ENCODE data around the gene C15orf39. TPM values are rescaled to one million over a fixed set of nuclear protein-coding genes. Genes with fewer than 3 reads are reported as not detected.

The C15orf39 gene
- total and polyA plus RNA-seq, 2 experiments from 2014 or later: 13.4 to 54.1 TPM

DNA sequence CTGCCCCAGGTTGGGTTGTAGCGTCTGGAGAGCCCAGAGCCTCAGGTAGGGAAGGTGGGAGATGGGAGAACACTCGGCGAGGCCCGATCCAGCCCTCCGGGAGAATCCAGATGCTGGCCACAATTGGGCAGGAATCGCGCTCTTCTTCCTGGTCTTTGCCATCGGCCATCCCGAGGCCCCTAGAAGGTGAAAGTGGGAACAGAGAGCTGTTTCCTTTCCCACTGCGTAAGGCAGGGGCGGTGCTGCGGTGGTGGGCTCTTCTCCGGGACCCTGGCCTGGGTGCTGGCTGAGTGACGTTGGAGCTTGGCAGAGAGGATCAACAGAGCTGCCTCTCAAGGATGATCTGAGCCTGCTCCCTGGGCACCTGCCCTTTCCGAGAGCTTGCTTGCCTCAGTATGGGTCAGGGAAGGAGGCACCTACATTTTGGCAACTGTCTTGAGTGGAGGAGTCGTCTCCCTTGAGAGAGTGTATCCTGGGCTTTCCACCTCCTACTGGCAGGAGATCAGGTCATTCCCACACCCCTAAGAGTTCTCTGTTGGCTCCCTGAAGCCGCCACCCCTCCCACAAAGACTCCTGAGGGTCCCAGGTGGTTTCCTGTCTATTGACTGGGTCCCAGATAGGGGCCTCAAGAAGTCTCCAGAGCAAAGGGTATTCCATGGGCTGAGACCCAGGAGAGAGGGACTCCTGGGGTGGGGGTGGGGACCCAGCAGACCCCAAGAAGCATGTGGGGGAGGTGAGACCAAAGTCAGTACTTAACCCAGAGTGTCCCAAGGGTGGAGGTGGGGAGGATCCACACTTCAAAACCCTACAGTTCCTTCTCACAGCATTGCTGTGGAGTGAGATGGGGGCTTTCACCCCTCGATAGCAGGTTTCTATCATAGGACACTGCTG lies 1.6 kb downstream of the C15orf39 start (continued):
- TF ChIP-seq, protein P1, sequence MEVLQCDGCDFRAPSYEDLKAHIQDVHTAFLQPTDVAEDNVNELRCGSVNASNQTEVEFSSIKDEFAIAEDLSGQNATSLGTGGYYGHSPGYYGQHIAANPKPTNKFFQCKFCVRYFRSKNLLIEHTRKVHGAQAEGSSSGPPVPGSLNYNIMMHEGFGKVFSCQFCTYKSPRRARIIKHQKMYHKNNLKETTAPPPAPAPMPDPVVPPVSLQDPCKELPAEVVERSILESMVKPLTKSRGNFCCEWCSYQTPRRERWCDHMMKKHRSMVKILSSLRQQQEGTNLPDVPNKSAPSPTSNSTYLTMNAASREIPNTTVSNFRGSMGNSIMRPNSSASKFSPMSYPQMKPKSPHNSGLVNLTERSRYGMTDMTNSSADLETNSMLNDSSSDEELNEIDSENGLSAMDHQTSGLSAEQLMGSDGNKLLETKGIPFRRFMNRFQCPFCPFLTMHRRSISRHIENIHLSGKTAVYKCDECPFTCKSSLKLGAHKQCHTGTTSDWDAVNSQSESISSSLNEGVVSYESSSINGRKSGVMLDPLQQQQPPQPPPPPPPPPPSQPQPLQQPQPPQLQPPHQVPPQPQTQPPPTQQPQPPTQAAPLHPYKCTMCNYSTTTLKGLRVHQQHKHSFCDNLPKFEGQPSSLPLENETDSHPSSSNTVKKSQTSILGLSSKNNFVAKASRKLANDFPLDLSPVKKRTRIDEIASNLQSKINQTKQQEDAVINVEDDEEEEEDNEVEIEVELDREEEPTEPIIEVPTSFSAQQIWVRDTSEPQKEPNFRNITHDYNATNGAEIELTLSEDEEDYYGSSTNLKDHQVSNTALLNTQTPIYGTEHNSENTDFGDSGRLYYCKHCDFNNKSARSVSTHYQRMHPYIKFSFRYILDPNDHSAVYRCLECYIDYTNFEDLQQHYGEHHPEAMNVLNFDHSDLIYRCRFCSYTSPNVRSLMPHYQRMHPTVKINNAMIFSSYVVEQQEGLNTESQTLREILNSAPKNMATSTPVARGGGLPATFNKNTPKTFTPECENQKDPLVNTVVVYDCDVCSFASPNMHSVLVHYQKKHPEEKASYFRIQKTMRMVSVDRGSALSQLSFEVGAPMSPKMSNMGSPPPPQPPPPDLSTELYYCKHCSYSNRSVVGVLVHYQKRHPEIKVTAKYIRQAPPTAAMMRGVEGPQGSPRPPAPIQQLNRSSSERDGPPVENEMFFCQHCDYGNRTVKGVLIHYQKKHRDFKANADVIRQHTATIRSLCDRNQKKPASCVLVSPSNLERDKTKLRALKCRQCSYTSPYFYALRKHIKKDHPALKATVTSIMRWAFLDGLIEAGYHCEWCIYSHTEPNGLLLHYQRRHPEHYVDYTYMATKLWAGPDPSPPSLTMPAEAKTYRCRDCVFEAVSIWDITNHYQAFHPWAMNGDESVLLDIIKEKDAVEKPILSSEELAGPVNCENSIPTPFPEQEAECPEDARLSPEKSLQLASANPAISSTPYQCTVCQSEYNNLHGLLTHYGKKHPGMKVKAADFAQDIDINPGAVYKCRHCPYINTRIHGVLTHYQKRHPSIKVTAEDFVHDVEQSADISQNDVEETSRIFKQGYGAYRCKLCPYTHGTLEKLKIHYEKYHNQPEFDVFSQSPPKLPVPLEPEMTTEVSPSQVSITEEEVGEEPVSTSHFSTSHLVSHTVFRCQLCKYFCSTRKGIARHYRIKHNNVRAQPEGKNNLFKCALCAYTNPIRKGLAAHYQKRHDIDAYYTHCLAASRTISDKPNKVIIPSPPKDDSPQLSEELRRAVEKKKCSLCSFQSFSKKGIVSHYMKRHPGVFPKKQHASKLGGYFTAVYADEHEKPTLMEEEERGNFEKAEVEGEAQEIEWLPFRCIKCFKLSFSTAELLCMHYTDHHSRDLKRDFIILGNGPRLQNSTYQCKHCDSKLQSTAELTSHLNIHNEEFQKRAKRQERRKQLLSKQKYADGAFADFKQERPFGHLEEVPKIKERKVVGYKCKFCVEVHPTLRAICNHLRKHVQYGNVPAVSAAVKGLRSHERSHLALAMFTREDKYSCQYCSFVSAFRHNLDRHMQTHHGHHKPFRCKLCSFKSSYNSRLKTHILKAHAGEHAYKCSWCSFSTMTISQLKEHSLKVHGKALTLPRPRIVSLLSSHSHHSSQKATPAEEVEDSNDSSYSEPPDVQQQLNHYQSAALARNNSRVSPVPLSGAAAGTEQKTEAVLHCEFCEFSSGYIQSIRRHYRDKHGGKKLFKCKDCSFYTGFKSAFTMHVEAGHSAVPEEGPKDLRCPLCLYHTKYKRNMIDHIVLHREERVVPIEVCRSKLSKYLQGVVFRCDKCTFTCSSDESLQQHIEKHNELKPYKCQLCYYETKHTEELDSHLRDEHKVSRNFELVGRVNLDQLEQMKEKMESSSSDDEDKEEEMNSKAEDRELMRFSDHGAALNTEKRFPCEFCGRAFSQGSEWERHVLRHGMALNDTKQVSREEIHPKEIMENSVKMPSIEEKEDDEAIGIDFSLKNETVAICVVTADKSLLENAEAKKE (CRISPR knock-in tag; IDR thresholded peaks at IDR 0.05): no peak
- no peak for TF ChIP-seq POLR2AphosphoS5 (IDR thresholded peaks at IDR 0.05; ENCODE audit: low read depth)
- no peak for TF ChIP-seq STAT1 (IDR thresholded peaks at IDR 0.05; ENCODE audit: unreplicated experiment)
- no peak for TF ChIP-seq EZH2 (IDR thresholded peaks at IDR 0.05; ENCODE audit: low read depth, unreplicated experiment)
- no peak for TF ChIP-seq EZH2phosphoT487 (IDR thresholded peaks at IDR 0.05; ENCODE audit: unreplicated experiment)
- TF ChIP-seq, protein P2, sequence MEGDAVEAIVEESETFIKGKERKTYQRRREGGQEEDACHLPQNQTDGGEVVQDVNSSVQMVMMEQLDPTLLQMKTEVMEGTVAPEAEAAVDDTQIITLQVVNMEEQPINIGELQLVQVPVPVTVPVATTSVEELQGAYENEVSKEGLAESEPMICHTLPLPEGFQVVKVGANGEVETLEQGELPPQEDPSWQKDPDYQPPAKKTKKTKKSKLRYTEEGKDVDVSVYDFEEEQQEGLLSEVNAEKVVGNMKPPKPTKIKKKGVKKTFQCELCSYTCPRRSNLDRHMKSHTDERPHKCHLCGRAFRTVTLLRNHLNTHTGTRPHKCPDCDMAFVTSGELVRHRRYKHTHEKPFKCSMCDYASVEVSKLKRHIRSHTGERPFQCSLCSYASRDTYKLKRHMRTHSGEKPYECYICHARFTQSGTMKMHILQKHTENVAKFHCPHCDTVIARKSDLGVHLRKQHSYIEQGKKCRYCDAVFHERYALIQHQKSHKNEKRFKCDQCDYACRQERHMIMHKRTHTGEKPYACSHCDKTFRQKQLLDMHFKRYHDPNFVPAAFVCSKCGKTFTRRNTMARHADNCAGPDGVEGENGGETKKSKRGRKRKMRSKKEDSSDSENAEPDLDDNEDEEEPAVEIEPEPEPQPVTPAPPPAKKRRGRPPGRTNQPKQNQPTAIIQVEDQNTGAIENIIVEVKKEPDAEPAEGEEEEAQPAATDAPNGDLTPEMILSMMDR (conservative IDR thresholded peaks at IDR 0.05; ENCODE audit: low read depth in 2 of 2): no peak
- TF ChIP-seq ZNF114 (CRISPR knock-in tag; IDR thresholded peaks at IDR 0.05): no peak

Data from GM23338 (cell line).